ENCODE measurements around the gene ALK.

DNA sequence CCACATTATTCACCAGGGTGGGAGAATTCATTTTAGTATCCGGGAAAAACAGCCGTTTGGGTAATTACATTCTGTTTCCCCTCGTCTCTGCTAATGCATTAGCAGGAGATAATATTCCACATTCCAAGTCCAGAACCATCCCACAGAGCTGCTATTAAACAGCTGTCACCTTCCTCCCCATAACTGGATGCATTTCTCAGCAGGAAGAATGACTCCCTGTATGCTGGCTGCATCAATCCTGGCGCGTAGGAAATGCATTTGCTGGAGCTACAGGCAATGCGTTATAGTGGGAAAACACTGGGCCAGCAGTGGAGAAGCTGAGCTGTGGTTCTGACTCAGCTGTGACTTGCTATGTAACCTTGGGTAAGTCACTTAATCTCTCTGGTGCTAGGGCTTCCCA is 560.2 kb downstream of the ALK start:
- TF ChIP-seq, protein P1, sequence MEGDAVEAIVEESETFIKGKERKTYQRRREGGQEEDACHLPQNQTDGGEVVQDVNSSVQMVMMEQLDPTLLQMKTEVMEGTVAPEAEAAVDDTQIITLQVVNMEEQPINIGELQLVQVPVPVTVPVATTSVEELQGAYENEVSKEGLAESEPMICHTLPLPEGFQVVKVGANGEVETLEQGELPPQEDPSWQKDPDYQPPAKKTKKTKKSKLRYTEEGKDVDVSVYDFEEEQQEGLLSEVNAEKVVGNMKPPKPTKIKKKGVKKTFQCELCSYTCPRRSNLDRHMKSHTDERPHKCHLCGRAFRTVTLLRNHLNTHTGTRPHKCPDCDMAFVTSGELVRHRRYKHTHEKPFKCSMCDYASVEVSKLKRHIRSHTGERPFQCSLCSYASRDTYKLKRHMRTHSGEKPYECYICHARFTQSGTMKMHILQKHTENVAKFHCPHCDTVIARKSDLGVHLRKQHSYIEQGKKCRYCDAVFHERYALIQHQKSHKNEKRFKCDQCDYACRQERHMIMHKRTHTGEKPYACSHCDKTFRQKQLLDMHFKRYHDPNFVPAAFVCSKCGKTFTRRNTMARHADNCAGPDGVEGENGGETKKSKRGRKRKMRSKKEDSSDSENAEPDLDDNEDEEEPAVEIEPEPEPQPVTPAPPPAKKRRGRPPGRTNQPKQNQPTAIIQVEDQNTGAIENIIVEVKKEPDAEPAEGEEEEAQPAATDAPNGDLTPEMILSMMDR (IDR thresholded peaks at IDR 0.05): no peak
- TF ChIP-seq POLR2A (IDR thresholded peaks at IDR 0.05): no peak
- TF ChIP-seq EP300 (IDR thresholded peaks at IDR 0.05): no peak

All from sigmoid colon (tissue), 4 donors.